Measurements from ENCODE around the gene SLX4IP.

Gene SLX4IP

GRCh38 chr20:10522328-10522727 is 87.2 kb downstream of the SLX4IP start:
- DNase-seq = no peak

GRCh38 chr20:10523443-10523842 is 88.3 kb downstream of the SLX4IP start:
- no peak for DNase-seq

- peak in 7 of 14 donors; percentile 25 to 79 (median 52) for DNase-seq
Measured at GRCh38 chr20:10524034-10524476, 89.0 kb downstream of the SLX4IP start.

- DNase-seq = no peak
Measured at GRCh38 chr20:10524643-10525042, 89.5 kb downstream of the SLX4IP start.

GRCh38 chr20:10527781-10528180 is 92.7 kb downstream of the SLX4IP start:
- DNase-seq = no peak

GRCh38 chr20:10530883-10531282 is 95.8 kb downstream of the SLX4IP start:
- DNase-seq = no peak

GRCh38 chr20:10531848-10532247 is 96.7 kb downstream of the SLX4IP start:
- no peak for DNase-seq

- no peak for DNase-seq
Measured at GRCh38 chr20:10532361-10532760, 97.3 kb downstream of the SLX4IP start.

GRCh38 chr20:10536531-10536930 is 101.4 kb downstream of the SLX4IP start:
- no peak for DNase-seq

GRCh38 chr20:10537850-10538480 is 102.9 kb downstream of the SLX4IP start:
- DNase-seq = no peak

GRCh38 chr20:10538768-10539167 is 103.7 kb downstream of the SLX4IP start:
- DNase-seq = no peak

GRCh38 chr20:10539818-10540553 is 104.9 kb downstream of the SLX4IP start:
- DNase-seq = no peak

- no peak for DNase-seq
Measured at GRCh38 chr20:10540636-10541493, 105.8 kb downstream of the SLX4IP start.

GRCh38 chr20:10541668-10542411 is 106.7 kb downstream of the SLX4IP start:
- no peak for DNase-seq

- DNase-seq = no peak
Measured at GRCh38 chr20:10542442-10542841, 107.3 kb downstream of the SLX4IP start.

- no peak for DNase-seq
Measured at GRCh38 chr20:10543480-10543879, 108.4 kb downstream of the SLX4IP start.

- DNase-seq = no peak
Measured at GRCh38 chr20:10547276-10548114, 112.4 kb downstream of the SLX4IP start.

GRCh38 chr20:10549511-10549910 is 114.4 kb downstream of the SLX4IP start:
- no peak for DNase-seq

GRCh38 chr20:10550204-10551118 is 115.4 kb downstream of the SLX4IP start:
- DNase-seq = no peak

Measured in C1 segment of cervical spinal cord (tissue), 14 donors.